Effector memory CD8-positive, alpha-beta T cell (primary cell): ENCODE results near the gene SLC25A41.
A peak's percentile ranks its signal among the peaks of the same experiment; 100 is the strongest.

ENCODE experiments used
- ATAC-seq: fragments of 150-1000 bp; cut with Tn5 transposase; replicated peaks from 2 replicates; pipeline ENCODE4 v1.10.0; 2021; ENCODE audit warnings: mild to moderate bottlenecking, moderate library complexity
- DNase-seq, 3 experiments: peaks; one replicate each; pipeline ENCODE4 v3.0.0; 2021
- H3K27ac Mint-ChIP-seq, 2 donors: one replicate each; pipeline ENCODE4 v1.8.0; 2022; ENCODE audit warnings: mild to moderate bottlenecking in 2 of 2, mixed read lengths in 2 of 2, moderate library complexity in 2 of 2
- H3K27me3 Mint-ChIP-seq, 2 donors: one replicate each; pipeline ENCODE4 v1.8.0; 2022; ENCODE audit warnings: mixed read lengths in 2 of 2
- H3K36me3 Mint-ChIP-seq: one replicate; pipeline ENCODE4 v1.8.0; 2022; ENCODE audit warnings: mild to moderate bottlenecking, moderate library complexity, mixed read lengths; ENCODE audit not compliant: insufficient read depth
- H3K4me1 Mint-ChIP-seq, 2 donors: one replicate each; pipeline ENCODE4 v1.8.0; 2022; ENCODE audit warnings: low read depth in 2 of 2, mixed read lengths in 2 of 2
- H3K4me3 Mint-ChIP-seq, 2 donors: one replicate each; pipeline ENCODE4 v1.8.0; 2022; ENCODE audit warnings: mild to moderate bottlenecking in 2 of 2, mixed read lengths in 2 of 2, moderate library complexity in 2 of 2
- H3K9me3 Mint-ChIP-seq, 2 donors: one replicate each; pipeline ENCODE4 v1.8.0; 2022; ENCODE audit warnings: mixed read lengths in 2 of 2

The SLC25A41 gene

GRCh38 chr19:6455924-6456323, 22.4 kb upstream of the SLC25A41 start:
- DNase-seq: no peak
- Mint-ChIP-seq H3K36me3 (peaks cover 21% of the 10 kb centered on the region), H3K27me3 (no peaks in the 10 kb centered on the region), H3K27ac (no peak overlapping the region), H3K4me1 (peaks cover 11 to 13% of the 10 kb centered on the region in 2 donors), H3K9me3 (no peaks in the 10 kb centered on the region), H3K4me3 (no peak overlapping the region)
- no peak for ATAC-seq

- Mint-ChIP-seq H3K4me3 (no peak overlapping the region), H3K36me3 (peaks cover 10% of the 10 kb centered on the region), H3K27me3 (no peaks in the 10 kb centered on the region), H3K9me3 (no peaks in the 10 kb centered on the region), H3K27ac (no peak overlapping the region), H3K4me1 (peaks cover 6% of the 10 kb centered on the region in 2 donors)
- DNase-seq (no peak), ATAC-seq (no peak)
Measured at GRCh38 chr19:6453951-6454565, 20.5 kb upstream of the SLC25A41 start.

GRCh38 chr19:6452899-6453298, 19.3 kb upstream of the SLC25A41 start:
- H3K4me3 Mint-ChIP-seq: no peak overlapping the region
- no peaks in the 10 kb centered on the region for H3K27me3 Mint-ChIP-seq
- DNase-seq (no peak), ATAC-seq (no peak)
- no peaks in the 10 kb centered on the region for H3K4me1 Mint-ChIP-seq
- H3K36me3 Mint-ChIP-seq: peaks cover 6% of the 10 kb centered on the region
- H3K27ac Mint-ChIP-seq: no peak overlapping the region
- H3K9me3 Mint-ChIP-seq: no peaks in the 10 kb centered on the region

GRCh38 chr19:6452223-6452614, 18.7 kb upstream of the SLC25A41 start:
- Mint-ChIP-seq H3K36me3 (peaks cover 6% of the 10 kb centered on the region), H3K9me3 (no peaks in the 10 kb centered on the region), H3K27ac (no peak overlapping the region), H3K4me3 (no peak overlapping the region), H3K27me3 (no peaks in the 10 kb centered on the region), H3K4me1 (no peaks in the 10 kb centered on the region)
- DNase-seq: no peak
- ATAC-seq: no peak

GRCh38 chr19:6451583-6452222, 18.1 kb upstream of the SLC25A41 start:
- no peak for ATAC-seq
- Mint-ChIP-seq H3K9me3 (no peaks in the 10 kb centered on the region), H3K27ac (no peak overlapping the region)

GRCh38 chr19:6450166-6450565, 16.6 kb upstream of the SLC25A41 start:
- Mint-ChIP-seq H3K4me3 (no peak overlapping the region), H3K27ac (no peak overlapping the region), H3K9me3 (no peaks in the 10 kb centered on the region), H3K27me3 (no peaks in the 10 kb centered on the region), H3K4me1 (no peaks in the 10 kb centered on the region), H3K36me3 (peaks cover 6% of the 10 kb centered on the region)
- DNase-seq: no peak
- ATAC-seq: no peak

More at GRCh38 chr19:6451583-6452222, 18.1 kb upstream of the SLC25A41 start:
- no peak overlapping the region for H3K4me3 Mint-ChIP-seq
- DNase-seq: no peak
- no peaks in the 10 kb centered on the region for H3K27me3 Mint-ChIP-seq
- peaks cover 6% of the 10 kb centered on the region for H3K36me3 Mint-ChIP-seq
- no peaks in the 10 kb centered on the region for H3K4me1 Mint-ChIP-seq

- DNase-seq: no peak
- Mint-ChIP-seq H3K4me3 (no peak overlapping the region), H3K4me1 (no peaks in the 10 kb centered on the region), H3K27me3 (no peaks in the 10 kb centered on the region), H3K36me3 (peaks cover 2% of the 10 kb centered on the region), H3K9me3 (no peaks in the 10 kb centered on the region), H3K27ac (no peak overlapping the region)
- no peak for ATAC-seq
Measured at GRCh38 chr19:6448045-6448444, 14.5 kb upstream of the SLC25A41 start.

- Mint-ChIP-seq H3K36me3 (peaks cover 2% of the 10 kb centered on the region), H3K4me3 (no peak overlapping the region), H3K4me1 (peaks cover 0 to 2% of the 10 kb centered on the region in 2 donors), H3K27me3 (no peaks in the 10 kb centered on the region), H3K9me3 (no peaks in the 10 kb centered on the region), H3K27ac (no peak overlapping the region)
- DNase-seq: no peak
- ATAC-seq: no peak
Measured at GRCh38 chr19:6446452-6446851, 12.9 kb upstream of the SLC25A41 start.

GRCh38 chr19:6443986-6444385, 10.4 kb upstream of the SLC25A41 start:
- H3K4me3 Mint-ChIP-seq: no peak overlapping the region
- no peaks in the 10 kb centered on the region for H3K9me3 Mint-ChIP-seq
- ATAC-seq: no peak
- H3K36me3 Mint-ChIP-seq: no peaks in the 10 kb centered on the region
- no peaks in the 10 kb centered on the region for H3K27me3 Mint-ChIP-seq
- peaks cover 0 to 5% of the 10 kb centered on the region in 2 donors for H3K4me1 Mint-ChIP-seq
- no peak overlapping the region for H3K27ac Mint-ChIP-seq
- DNase-seq: no peak

GRCh38 chr19:6442087-6442688, 8.6 kb upstream of the SLC25A41 start:
- Mint-ChIP-seq H3K36me3 (no peaks in the 10 kb centered on the region), H3K27ac (no peak overlapping the region), H3K4me1 (peaks cover 0 to 5% of the 10 kb centered on the region in 2 donors), H3K9me3 (no peaks in the 10 kb centered on the region), H3K27me3 (no peaks in the 10 kb centered on the region), H3K4me3 (no peak overlapping the region)
- DNase-seq (no peak), ATAC-seq (no peak)

- no peak overlapping the region for H3K4me3 Mint-ChIP-seq
Measured at GRCh38 chr19:6440905-6441304, 7.3 kb upstream of the SLC25A41 start.

GRCh38 chr19:6439743-6440142, 6.2 kb upstream of the SLC25A41 start:
- H3K9me3 Mint-ChIP-seq: no peaks in the 10 kb centered on the region
- no peak for ATAC-seq
- no peak overlapping the region for H3K4me3 Mint-ChIP-seq
- no peaks in the 10 kb centered on the region for H3K36me3 Mint-ChIP-seq
- DNase-seq: no peak
- peaks cover 0 to 5% of the 10 kb centered on the region in 2 donors for H3K4me1 Mint-ChIP-seq
- H3K27me3 Mint-ChIP-seq: no peaks in the 10 kb centered on the region
- H3K27ac Mint-ChIP-seq: no peak overlapping the region

More at GRCh38 chr19:6440905-6441304, 7.3 kb upstream of the SLC25A41 start:
- DNase-seq: no peak
- no peaks in the 10 kb centered on the region for H3K27me3 Mint-ChIP-seq
- peak overlapping the region in 1 of 2 donors; percentile 68 for H3K27ac Mint-ChIP-seq
- no peak for ATAC-seq
- H3K36me3 Mint-ChIP-seq: no peaks in the 10 kb centered on the region
- peaks cover 0 to 5% of the 10 kb centered on the region in 2 donors for H3K4me1 Mint-ChIP-seq
- no peaks in the 10 kb centered on the region for H3K9me3 Mint-ChIP-seq

- DNase-seq (no peak), ATAC-seq (no peak)
- H3K27ac Mint-ChIP-seq: no peak overlapping the region
- no peaks in the 10 kb centered on the region for H3K9me3 Mint-ChIP-seq
- peaks cover 0 to 1% of the 10 kb centered on the region in 2 donors for H3K4me1 Mint-ChIP-seq
- H3K4me3 Mint-ChIP-seq: no peak overlapping the region
- no peaks in the 10 kb centered on the region for H3K36me3 Mint-ChIP-seq
- H3K27me3 Mint-ChIP-seq: no peaks in the 10 kb centered on the region
Measured at GRCh38 chr19:6433165-6433564, 398 bp downstream of the SLC25A41 start.

- H3K27ac Mint-ChIP-seq: no peak overlapping the region
- peaks cover 0 to 1% of the 10 kb centered on the region in 2 donors for H3K4me1 Mint-ChIP-seq
- ATAC-seq: no peak
- no peak for DNase-seq
- H3K4me3 Mint-ChIP-seq: no peak overlapping the region
- H3K27me3 Mint-ChIP-seq: no peaks in the 10 kb centered on the region
- H3K36me3 Mint-ChIP-seq: no peaks in the 10 kb centered on the region
- H3K9me3 Mint-ChIP-seq: no peaks in the 10 kb centered on the region
Measured at GRCh38 chr19:6431891-6432290, 1.7 kb downstream of the SLC25A41 start.
